ENCODE data around the gene TOX4.

GRCh38 chr14:21496453-21496852 is 19.5 kb downstream of the TOX4 start:
- TF ChIP-seq CTCF (IDR thresholded peaks at IDR 0.05) (no peak), EP300 (IDR thresholded peaks at IDR 0.05) (no peak)
